H9 (cell line): ENCODE measurements around the gene SUV39H2. TPM values are rescaled to one million over a fixed set of nuclear protein-coding genes. Genes with fewer than 3 reads are reported as not detected.

Experiments used
- DNase-seq: peaks from one replicate; pipeline ENCODE4 v3.0.0-alpha.2; 2017
- H2AFZ ChIP-seq: one replicate; pipeline ENCODE4 v1.6.1; 2013; ENCODE audit warnings: mild to moderate bottlenecking, low read length, control low read depth, moderate library complexity
- H2AK5ac ChIP-seq: 2 replicates; pipeline ENCODE4 v1.6.1; 2013; ENCODE audit warnings: low read length, control low read depth, mixed read lengths; ENCODE audit not compliant: insufficient read length
- H2BK120ac ChIP-seq: one replicate; pipeline ENCODE4 v1.6.1; 2013; ENCODE audit warnings: low read depth, mild to moderate bottlenecking, low read length, control low read depth, inconsistent platforms; ENCODE audit not compliant: poor library complexity, severe bottlenecking
- H2BK12ac ChIP-seq: 2 replicates; pipeline ENCODE4 v1.6.1; 2013; ENCODE audit warnings: low read length, control low read depth, mixed read lengths, low read depth; ENCODE audit not compliant: insufficient read length
- H2BK15ac ChIP-seq: 2 replicates; pipeline ENCODE4 v1.6.1; 2013; ENCODE audit warnings: low read depth, low read length, control low read depth
- H2BK20ac ChIP-seq: one replicate; pipeline ENCODE4 v1.6.1; 2013; ENCODE audit warnings: low read depth, mild to moderate bottlenecking, low read length, control low read depth, inconsistent platforms; ENCODE audit not compliant: poor library complexity, severe bottlenecking
- H2BK5ac ChIP-seq: 2 replicates; pipeline ENCODE4 v1.6.1; 2013; ENCODE audit warnings: low read length, control low read depth, mixed read lengths; ENCODE audit not compliant: insufficient read length
- H3K14ac ChIP-seq: 2 replicates; pipeline ENCODE4 v1.6.1; 2013; ENCODE audit warnings: low read length, control low read depth; ENCODE audit not compliant: insufficient read depth
- H3K18ac ChIP-seq: 2 replicates; pipeline ENCODE4 v1.6.1; 2013; ENCODE audit warnings: low read depth, mild to moderate bottlenecking, mixed read lengths, low read length, control low read depth; ENCODE audit not compliant: insufficient read length
- H3K23ac ChIP-seq: 2 replicates; pipeline ENCODE4 v1.6.1; 2013; ENCODE audit warnings: low read length, control low read depth, mixed read lengths, low read depth; ENCODE audit not compliant: insufficient read length
- H3K23me2 ChIP-seq: 2 replicates; pipeline ENCODE4 v1.6.1; 2013; ENCODE audit warnings: low read depth, mild to moderate bottlenecking, mixed read lengths, low read length, control low read depth; ENCODE audit not compliant: insufficient read length, poor library complexity, severe bottlenecking
- H3K27ac ChIP-seq: 2 replicates; pipeline ENCODE4 v1.5.1; 2013; ENCODE audit warnings: low read length, control low read depth, mixed read lengths, low read depth; ENCODE audit not compliant: insufficient read length
- H3K27me3 ChIP-seq: 2 replicates; pipeline ENCODE4 v1.6.1; 2013; ENCODE audit warnings: low read length, control low read depth, inconsistent platforms; ENCODE audit not compliant: insufficient read depth
- H3K4ac ChIP-seq: 2 replicates; pipeline ENCODE4 v1.6.1; 2013; ENCODE audit warnings: low read depth, mild to moderate bottlenecking, control low read depth, inconsistent platforms, low read length, moderate library complexity
- H3K4me1 ChIP-seq: 2 replicates; pipeline ENCODE4 v1.6.1; 2013; ENCODE audit warnings: low read length, control low read depth, inconsistent platforms; ENCODE audit not compliant: insufficient read depth
- H3K4me2 ChIP-seq: 2 replicates; pipeline ENCODE4 v1.6.1; 2013; ENCODE audit warnings: low read length, control low read depth, mixed read lengths; ENCODE audit not compliant: insufficient read length, insufficient read depth
- H3K56ac ChIP-seq: 2 replicates; pipeline ENCODE4 v1.6.1; 2013; ENCODE audit warnings: low read depth, mild to moderate bottlenecking, mixed read lengths, low read length, control low read depth; ENCODE audit not compliant: insufficient read length
- H3K79me1 ChIP-seq: 2 replicates; pipeline ENCODE4 v1.6.1; 2013; ENCODE audit warnings: low read depth, mild to moderate bottlenecking, moderate library complexity, low read length, control low read depth, inconsistent platforms; ENCODE audit not compliant: insufficient read depth, poor library complexity, severe bottlenecking
- H3K79me2 ChIP-seq: 2 replicates; pipeline ENCODE4 v1.6.1; 2013; ENCODE audit warnings: low read length, control low read depth, inconsistent platforms; ENCODE audit not compliant: insufficient read depth
- H3K9ac ChIP-seq: 2 replicates; pipeline ENCODE4 v1.6.1; 2013; ENCODE audit warnings: low read length, control low read depth, mixed read lengths; ENCODE audit not compliant: insufficient read length; ENCODE audit errors: extremely low read depth
- H3K9me3 ChIP-seq: one replicate; pipeline ENCODE4 v1.6.1; 2013; ENCODE audit warnings: low read depth, low read length, inconsistent platforms; ENCODE audit not compliant: control insufficient read depth
- H3T11ph ChIP-seq: one replicate; pipeline ENCODE4 v1.6.1; 2013; ENCODE audit warnings: mild to moderate bottlenecking, low read length, control low read depth, inconsistent platforms
- H4K20me1 ChIP-seq: one replicate; pipeline ENCODE4 v1.6.1; 2013; ENCODE audit not compliant: control insufficient read depth, insufficient read length, insufficient read depth
- H4K5ac ChIP-seq: 2 replicates; pipeline ENCODE4 v1.6.1; 2013; ENCODE audit warnings: low read depth, mild to moderate bottlenecking, mixed read lengths, low read length, control low read depth; ENCODE audit not compliant: insufficient read length
- H4K8ac ChIP-seq: replicated peaks from 2 replicates; pipeline ENCODE4 v1.6.1; 2013; ENCODE audit warnings: low read length, control low read depth, mixed read lengths, low read depth; ENCODE audit not compliant: insufficient read length
- H4K91ac ChIP-seq: 2 replicates; pipeline ENCODE4 v1.6.1; 2013; ENCODE audit warnings: low read depth, mild to moderate bottlenecking, moderate library complexity, mixed read lengths, low read length, control low read depth; ENCODE audit not compliant: insufficient read length
- H3K27ac Mint-ChIP-seq, 3 experiments: 2 replicates in 2 of 3; 3 replicates in 1 of 3; pipeline ENCODE4 v1.8.0; 2020 to 2021; ENCODE audit warnings: mixed read lengths in 3 of 3, mild to moderate bottlenecking in 1 of 3, moderate library complexity in 1 of 3
- H3K27me3 Mint-ChIP-seq: 2 replicates; pipeline ENCODE4 v1.8.0; 2021; ENCODE audit warnings: low read depth, mild to moderate bottlenecking, moderate library complexity, mixed read lengths
- H3K36me3 Mint-ChIP-seq, 3 experiments: 2 replicates in 2 of 3; 3 replicates in 1 of 3; pipeline ENCODE4 v1.8.0; 2020 to 2021; ENCODE audit warnings: low read depth in 3 of 3, mixed read lengths in 3 of 3; ENCODE audit not compliant: insufficient read depth in 1 of 3
- H3K4me1 Mint-ChIP-seq, 2 experiments: 2 replicates each; pipeline ENCODE4 v1.8.0; 2020; ENCODE audit warnings: mixed read lengths in 2 of 2
- H3K4me3 Mint-ChIP-seq, 2 experiments: 2 replicates in 1 of 2; 3 replicates in 1 of 2; pipeline ENCODE4 v1.8.0; 2020 to 2021; ENCODE audit warnings: mild to moderate bottlenecking in 2 of 2, mixed read lengths in 2 of 2, moderate library complexity in 1 of 2
- H3K9me3 Mint-ChIP-seq, 2 experiments: 2 replicates in 1 of 2; 3 replicates in 1 of 2; pipeline ENCODE4 v1.8.0; 2020; ENCODE audit warnings: mild to moderate bottlenecking in 2 of 2, mixed read lengths in 2 of 2, moderate library complexity in 1 of 2
- WGBS: extraction: QIAGEN DNeasy Blood & Tissue Kit; methylation state at CpG from one replicate; pipeline ENCODE4 v1.1.7; 2013; ENCODE audit warnings: missing lambda C conversion rate, low lambda C conversion rate, mixed read lengths; ENCODE audit not compliant: insufficient read length; ENCODE audit errors: extremely low coverage; 5-methylcytosine and 5-hydroxymethylcytosine counted together
- total RNA-seq: library from RNA; stranded (reverse); gene quantifications from 2 replicates; pipeline ENCODE4 v1.2.1, GENCODE V29; 2021
- TF ChIP-seq, protein P1 (sequence below): fragments of 200-600 bp; sonication (generic); conservative IDR thresholded peaks from 3 replicates; pipeline ENCODE4 v1.8.0; 2021; ENCODE audit warnings: antibody characterized with exemption, mild to moderate bottlenecking

Gene SUV39H2
- total RNA-seq, 1 experiment from 2014 or later = 59.7 TPM

DNA sequence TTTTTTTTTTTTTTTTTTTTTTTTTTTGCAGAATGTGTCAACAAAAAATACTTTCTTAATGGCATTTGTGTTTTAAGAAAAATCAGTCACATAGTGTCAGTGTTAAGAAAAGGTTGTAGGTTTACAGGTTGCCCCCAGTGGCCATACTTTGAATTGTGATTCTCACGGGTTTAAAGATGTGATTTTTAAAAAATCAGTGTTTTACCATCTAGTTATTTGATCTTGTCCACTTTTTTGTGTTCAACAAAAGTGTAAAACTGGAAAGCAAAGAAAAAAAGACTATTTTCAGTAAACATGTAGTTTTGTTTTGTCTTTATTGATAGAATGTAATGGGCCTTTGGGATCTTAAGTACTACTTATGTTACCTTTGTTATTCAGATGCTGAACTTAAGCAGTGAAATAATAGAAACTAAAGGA, 25.7 kb downstream of the SUV39H2 start:
- H2BK12ac ChIP-seq = no peak overlapping the region
- no peak overlapping the region for H4K5ac ChIP-seq
- no peaks in the 10 kb centered on the region for H3K27me3 ChIP-seq
- no peak overlapping the region for H3T11ph ChIP-seq
- no peak for DNase-seq
- no peaks in the 10 kb centered on the region for H4K20me1 ChIP-seq
- H3K4ac ChIP-seq = no peak overlapping the region
- H4K8ac ChIP-seq = no peak overlapping the region
- H2AK5ac ChIP-seq = no peak overlapping the region
- H3K27me3 Mint-ChIP-seq = no peaks in the 10 kb centered on the region
- H3K4me1 Mint-ChIP-seq = peaks cover 3 to 6% of the 10 kb centered on the region in 2 experiments
- TF ChIP-seq, protein P1, sequence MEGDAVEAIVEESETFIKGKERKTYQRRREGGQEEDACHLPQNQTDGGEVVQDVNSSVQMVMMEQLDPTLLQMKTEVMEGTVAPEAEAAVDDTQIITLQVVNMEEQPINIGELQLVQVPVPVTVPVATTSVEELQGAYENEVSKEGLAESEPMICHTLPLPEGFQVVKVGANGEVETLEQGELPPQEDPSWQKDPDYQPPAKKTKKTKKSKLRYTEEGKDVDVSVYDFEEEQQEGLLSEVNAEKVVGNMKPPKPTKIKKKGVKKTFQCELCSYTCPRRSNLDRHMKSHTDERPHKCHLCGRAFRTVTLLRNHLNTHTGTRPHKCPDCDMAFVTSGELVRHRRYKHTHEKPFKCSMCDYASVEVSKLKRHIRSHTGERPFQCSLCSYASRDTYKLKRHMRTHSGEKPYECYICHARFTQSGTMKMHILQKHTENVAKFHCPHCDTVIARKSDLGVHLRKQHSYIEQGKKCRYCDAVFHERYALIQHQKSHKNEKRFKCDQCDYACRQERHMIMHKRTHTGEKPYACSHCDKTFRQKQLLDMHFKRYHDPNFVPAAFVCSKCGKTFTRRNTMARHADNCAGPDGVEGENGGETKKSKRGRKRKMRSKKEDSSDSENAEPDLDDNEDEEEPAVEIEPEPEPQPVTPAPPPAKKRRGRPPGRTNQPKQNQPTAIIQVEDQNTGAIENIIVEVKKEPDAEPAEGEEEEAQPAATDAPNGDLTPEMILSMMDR = peak; percentile 71
- H3K56ac ChIP-seq = no peak overlapping the region
- peaks cover 3 to 6% of the 10 kb centered on the region in 2 experiments; a peak in 3 of 5 replicates for H3K9me3 Mint-ChIP-seq
- no peak overlapping the region for H3K18ac ChIP-seq
- no peak overlapping the region for H2BK120ac ChIP-seq
- H2BK20ac ChIP-seq = no peak overlapping the region
- H3K4me2 ChIP-seq = no peak overlapping the region
- WGBS = no CpG with 5 or more reads among the region's 1 CpG
- no peak overlapping the region for H4K91ac ChIP-seq
- no peak overlapping the region for H3K23ac ChIP-seq
- H3K23me2 ChIP-seq = no peaks in the 10 kb centered on the region
- no peak overlapping the region for H2AFZ ChIP-seq
- H3K79me1 ChIP-seq = no peaks in the 10 kb centered on the region
- no peak overlapping the region for H3K27ac ChIP-seq
- H3K9me3 ChIP-seq = no peaks in the 10 kb centered on the region
- no peak overlapping the region for H3K9ac ChIP-seq
- peaks cover 53 to 85% (median 84%) of the 10 kb centered on the region in 3 experiments for H3K36me3 Mint-ChIP-seq
- H3K4me1 ChIP-seq = no peaks in the 10 kb centered on the region
- H3K14ac ChIP-seq = no peak overlapping the region
- no peak overlapping the region for H3K4me3 Mint-ChIP-seq
- no peaks in the 10 kb centered on the region for H3K79me2 ChIP-seq
- H2BK15ac ChIP-seq = no peak overlapping the region
- peak overlapping the region in 1 of 3 experiments; percentile 55; a peak in 1 of 7 replicates for H3K27ac Mint-ChIP-seq
- H2BK5ac ChIP-seq = no peak overlapping the region
